C4-2B (cell line): ENCODE results near the gene CAB39.
A peak's percentile ranks its signal among the peaks of the same experiment; 100 is the strongest.

Experiments used
- H3K27ac ChIP-seq: fragments of 450-650 bp; 2 replicates; pipeline ENCODE4 v1.5.1; 2017
- CTCF ChIP-seq: fragments of 450-650 bp; conservative IDR thresholded peaks from 2 replicates; pipeline ENCODE4 v1.5.1; 2017; ENCODE audit warnings: mild to moderate bottlenecking
- ZFX ChIP-seq: fragments of 450-650 bp; IDR thresholded peaks from 2 replicates; pipeline ENCODE4 v1.6.1; 2017

Gene CAB39

GRCh38 chr2:230821261-230821990 is 108.8 kb downstream of the CAB39 start:
- TF ChIP-seq CTCF (no peak), ZFX (no peak)
- H3K27ac ChIP-seq = no peak overlapping the region

GRCh38 chr2:230821991-230822520 is 109.4 kb downstream of the CAB39 start:
- TF ChIP-seq CTCF = no peak
- no peak for TF ChIP-seq ZFX
- no peak overlapping the region for H3K27ac ChIP-seq

GRCh38 chr2:230823264-230823964 is 110.8 kb downstream of the CAB39 start:
- no peak for TF ChIP-seq CTCF
- TF ChIP-seq ZFX = no peak
- no peak overlapping the region for H3K27ac ChIP-seq

GRCh38 chr2:230824406-230824978 is 111.8 kb downstream of the CAB39 start:
- TF ChIP-seq CTCF (peak; percentile 78), ZFX (no peak)

GRCh38 chr2:230825354-230825753 is 112.7 kb downstream of the CAB39 start:
- TF ChIP-seq CTCF = no peak
- no peak for TF ChIP-seq ZFX
- no peak overlapping the region for H3K27ac ChIP-seq

More at GRCh38 chr2:230824406-230824978, 111.8 kb downstream of the CAB39 start:
- no peak overlapping the region for H3K27ac ChIP-seq

- no peak overlapping the region for H3K27ac ChIP-seq
- TF ChIP-seq ZFX = no peak
- TF ChIP-seq CTCF = no peak
These were observed 115.2 kb downstream of the CAB39 start for GRCh38 chr2:230827774-230828271.
